Progenitor cell of endocrine pancreas (in vitro differentiated cells): ENCODE data around the gene DNAJC3. TPM values are rescaled to one million over a fixed set of nuclear protein-coding genes. Genes with fewer than 3 reads are reported as not detected.

Source experiments
- DNase-seq: peaks from one replicate; pipeline ENCODE4 v3.0.0; 2021; ENCODE audit warnings: low spot score; ENCODE audit not compliant: unreplicated experiment
- H3K27ac Mint-ChIP-seq: 2 replicates; pipeline ENCODE4 v1.8.0; 2021; ENCODE audit warnings: mild to moderate bottlenecking, moderate library complexity, mixed read lengths
- H3K27me3 Mint-ChIP-seq: 2 replicates; pipeline ENCODE4 v1.8.0; 2021; ENCODE audit warnings: mixed read lengths
- H3K36me3 Mint-ChIP-seq: 2 replicates; pipeline ENCODE4 v1.8.0; 2022; ENCODE audit warnings: mixed read lengths; ENCODE audit not compliant: insufficient read depth
- H3K4me1 Mint-ChIP-seq: 2 replicates; pipeline ENCODE4 v1.8.0; 2021; ENCODE audit warnings: low read depth, mixed read lengths
- H3K4me3 Mint-ChIP-seq: 2 replicates; pipeline ENCODE4 v1.8.0; 2021; ENCODE audit warnings: low read depth, mild to moderate bottlenecking, moderate library complexity, mixed read lengths
- H3K9me3 Mint-ChIP-seq: 2 replicates; pipeline ENCODE4 v1.8.0; 2021; ENCODE audit warnings: low read depth, mixed read lengths
- total RNA-seq: library from RNA; stranded (reverse); gene quantifications from 2 replicates; pipeline ENCODE4 v1.2.1, GENCODE V29; 2021
- TF ChIP-seq, protein P1 (sequence below): fragments of 200-600 bp; sonication (generic); IDR thresholded peaks from one replicate; pipeline ENCODE4 v1.5.0; 2021; ENCODE audit warnings: antibody characterized with exemption, mild to moderate bottlenecking; ENCODE audit not compliant: unreplicated experiment

DNAJC3 gene
- total RNA-seq, 1 donor from 2014 or later, result 31.7 TPM

GRCh38 chr13:95706356-95706755 is 29.4 kb downstream of the DNAJC3 start:
- DNase-seq, result no peak
- H3K9me3 Mint-ChIP-seq, result no peaks in the 10 kb centered on the region
- peaks cover 7% of the 10 kb centered on the region for H3K4me1 Mint-ChIP-seq
- no peaks in the 10 kb centered on the region for H3K27me3 Mint-ChIP-seq
- peaks cover 4% of the 10 kb centered on the region for H3K36me3 Mint-ChIP-seq
- TF ChIP-seq, protein P1, sequence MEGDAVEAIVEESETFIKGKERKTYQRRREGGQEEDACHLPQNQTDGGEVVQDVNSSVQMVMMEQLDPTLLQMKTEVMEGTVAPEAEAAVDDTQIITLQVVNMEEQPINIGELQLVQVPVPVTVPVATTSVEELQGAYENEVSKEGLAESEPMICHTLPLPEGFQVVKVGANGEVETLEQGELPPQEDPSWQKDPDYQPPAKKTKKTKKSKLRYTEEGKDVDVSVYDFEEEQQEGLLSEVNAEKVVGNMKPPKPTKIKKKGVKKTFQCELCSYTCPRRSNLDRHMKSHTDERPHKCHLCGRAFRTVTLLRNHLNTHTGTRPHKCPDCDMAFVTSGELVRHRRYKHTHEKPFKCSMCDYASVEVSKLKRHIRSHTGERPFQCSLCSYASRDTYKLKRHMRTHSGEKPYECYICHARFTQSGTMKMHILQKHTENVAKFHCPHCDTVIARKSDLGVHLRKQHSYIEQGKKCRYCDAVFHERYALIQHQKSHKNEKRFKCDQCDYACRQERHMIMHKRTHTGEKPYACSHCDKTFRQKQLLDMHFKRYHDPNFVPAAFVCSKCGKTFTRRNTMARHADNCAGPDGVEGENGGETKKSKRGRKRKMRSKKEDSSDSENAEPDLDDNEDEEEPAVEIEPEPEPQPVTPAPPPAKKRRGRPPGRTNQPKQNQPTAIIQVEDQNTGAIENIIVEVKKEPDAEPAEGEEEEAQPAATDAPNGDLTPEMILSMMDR, result no peak
- H3K4me3 Mint-ChIP-seq, result no peak overlapping the region
- no peak overlapping the region for H3K27ac Mint-ChIP-seq

DNA sequence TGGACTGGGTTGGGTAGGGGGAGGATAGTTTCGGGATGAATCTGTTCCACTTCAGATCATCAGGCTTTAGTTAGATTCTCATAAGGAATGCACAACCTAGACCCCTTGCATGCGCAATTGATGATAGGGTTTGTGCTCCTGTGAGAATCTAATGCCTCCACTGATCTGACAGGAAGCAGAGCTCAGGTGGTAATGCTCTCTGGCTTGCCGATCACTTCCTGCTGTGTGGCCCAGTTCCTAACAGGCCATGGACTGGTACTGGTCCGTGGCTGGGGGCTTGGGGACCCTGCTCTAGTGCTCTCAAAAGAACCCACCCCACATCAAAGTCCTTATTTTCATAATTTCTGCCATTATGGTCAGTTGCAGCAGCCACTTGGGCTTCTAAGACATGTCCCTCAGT is 30.1 kb downstream of the DNAJC3 start:
- Mint-ChIP-seq H3K27me3 (no peaks in the 10 kb centered on the region), H3K9me3 (no peaks in the 10 kb centered on the region)

DNA sequence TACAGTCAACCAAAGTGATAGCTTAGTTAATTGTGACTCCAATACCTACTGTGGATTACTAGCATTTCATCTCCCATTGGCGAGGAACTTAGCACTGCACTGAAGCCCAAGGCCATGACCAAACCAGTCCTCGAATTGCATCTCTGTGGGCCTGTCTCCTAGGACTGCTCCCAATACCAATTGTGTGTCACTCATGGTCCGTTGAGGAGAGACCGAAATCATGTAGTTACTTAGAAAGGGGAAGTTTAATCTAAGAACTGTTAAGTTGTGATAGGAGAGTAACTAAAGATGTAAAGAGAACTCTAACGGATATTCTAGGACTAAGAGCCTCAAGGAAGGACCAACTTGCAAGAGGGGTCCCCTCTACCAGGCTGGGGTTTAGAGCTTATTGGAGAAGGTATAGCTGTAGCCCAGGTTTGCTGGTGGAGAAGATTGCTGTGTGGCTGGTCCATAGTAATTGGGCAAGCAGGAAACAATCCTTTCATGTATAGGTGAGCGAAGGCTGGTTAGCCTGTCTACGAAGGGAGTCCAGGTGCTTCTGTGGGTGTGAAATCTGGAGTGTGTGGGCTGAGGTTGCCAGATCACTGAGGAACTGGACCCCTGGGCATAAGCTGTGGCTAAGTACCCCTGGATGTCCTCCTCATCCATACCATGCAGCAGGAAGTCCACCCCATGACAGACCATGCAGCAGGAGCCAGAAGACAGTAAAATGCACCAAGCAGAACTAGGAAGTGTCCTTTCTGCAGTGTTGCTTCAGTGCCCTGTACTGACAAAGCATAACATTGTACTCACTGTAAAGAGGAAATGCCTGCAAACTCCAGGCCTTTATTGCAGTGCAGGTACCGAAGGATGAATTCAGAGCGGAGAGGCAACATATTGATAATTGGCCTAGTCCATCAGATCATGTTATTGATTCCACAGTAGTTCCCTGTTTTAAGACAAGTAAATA is 30.8 kb downstream of the DNAJC3 start:
- Mint-ChIP-seq H3K4me1 (peaks cover 7% of the 10 kb centered on the region), H3K36me3 (peaks cover 14% of the 10 kb centered on the region), H3K4me3 (no peak overlapping the region), H3K9me3 (peaks cover 2% of the 10 kb centered on the region), H3K27me3 (no peaks in the 10 kb centered on the region), H3K27ac (no peak overlapping the region)
- TF ChIP-seq, protein P1, result no peak
- no peak for DNase-seq

More for the DNA sequence above, 30.1 kb downstream of the DNAJC3 start:
- TF ChIP-seq, protein P1, result no peak
- Mint-ChIP-seq H3K4me3 (no peak overlapping the region), H3K4me1 (peaks cover 7% of the 10 kb centered on the region), H3K27ac (no peak overlapping the region), H3K36me3 (peaks cover 8% of the 10 kb centered on the region)
- DNase-seq, result no peak

GRCh38 chr13:95708391-95708774 is 31.4 kb downstream of the DNAJC3 start:
- TF ChIP-seq, protein P1, result no peak
- Mint-ChIP-seq H3K4me1 (peaks cover under 1% of the 10 kb centered on the region), H3K27me3 (no peaks in the 10 kb centered on the region), H3K9me3 (peaks cover 9% of the 10 kb centered on the region), H3K36me3 (peaks cover 20% of the 10 kb centered on the region), H3K27ac (no peak overlapping the region), H3K4me3 (no peak overlapping the region)
- no peak for DNase-seq

GRCh38 chr13:95708811-95709500 is 32.0 kb downstream of the DNAJC3 start:
- Mint-ChIP-seq H3K36me3 (peaks cover 23% of the 10 kb centered on the region), H3K9me3 (peaks cover 11% of the 10 kb centered on the region), H3K27ac (no peak overlapping the region), H3K27me3 (no peaks in the 10 kb centered on the region), H3K4me1 (no peaks in the 10 kb centered on the region), H3K4me3 (no peak overlapping the region)
- TF ChIP-seq, protein P1, result no peak
- DNase-seq, result no peak
